ENCODE measurements around the gene GPX7.

GRCh38 chr1:52603630-52604029 lies 1.5 kb downstream of the GPX7 start:
- TF ChIP-seq CTCF (IDR thresholded peaks at IDR 0.05) (no peak), POLR2AphosphoS5 (IDR thresholded peaks at IDR 0.05) (no peak)

Measured in breast epithelium (tissue), 3 donors.